ENCODE measurements around the gene KIAA1958. TPM values are rescaled to one million over a fixed set of nuclear protein-coding genes. Genes with fewer than 3 reads are reported as not detected.

Gene KIAA1958
- total and polyA plus RNA-seq, 2 experiments from 2014 or later = 9.4 to 41.7 TPM

DNA sequence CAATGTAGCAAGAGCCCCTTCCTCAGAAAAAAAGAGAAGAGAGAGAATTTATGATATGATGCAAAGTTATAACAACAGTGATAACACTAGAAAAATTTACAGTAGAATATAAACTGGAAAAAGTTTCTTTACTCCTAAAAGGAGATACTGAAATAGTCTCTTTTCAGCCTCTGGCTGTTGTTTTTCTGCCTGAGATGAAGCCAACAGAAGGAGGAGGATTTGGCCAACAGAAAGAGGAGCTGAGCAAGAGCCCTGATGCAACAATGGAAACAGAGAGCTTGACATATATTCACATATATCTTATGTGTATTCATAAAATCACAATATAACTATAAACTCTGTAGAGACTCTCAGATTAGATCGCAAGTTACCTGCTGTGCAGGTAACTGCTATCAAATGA, 122.2 kb downstream of the KIAA1958 start:
- H3K27ac Mint-ChIP-seq = no peak overlapping the region

More for the DNA sequence above, 122.2 kb downstream of the KIAA1958 start:
- Mint-ChIP-seq H3K9me3 (no peaks in the 10 kb centered on the region), H3K4me1 (peaks cover 9% of the 10 kb centered on the region), H3K27me3 (ENCODE audit: insufficient read depth, low read depth, poor library complexity) (peaks cover 2% of the 10 kb centered on the region), H3K4me3 (no peak overlapping the region), H3K36me3 (ENCODE audit: low read depth) (no peaks in the 10 kb centered on the region)
- TF ChIP-seq, protein P1, sequence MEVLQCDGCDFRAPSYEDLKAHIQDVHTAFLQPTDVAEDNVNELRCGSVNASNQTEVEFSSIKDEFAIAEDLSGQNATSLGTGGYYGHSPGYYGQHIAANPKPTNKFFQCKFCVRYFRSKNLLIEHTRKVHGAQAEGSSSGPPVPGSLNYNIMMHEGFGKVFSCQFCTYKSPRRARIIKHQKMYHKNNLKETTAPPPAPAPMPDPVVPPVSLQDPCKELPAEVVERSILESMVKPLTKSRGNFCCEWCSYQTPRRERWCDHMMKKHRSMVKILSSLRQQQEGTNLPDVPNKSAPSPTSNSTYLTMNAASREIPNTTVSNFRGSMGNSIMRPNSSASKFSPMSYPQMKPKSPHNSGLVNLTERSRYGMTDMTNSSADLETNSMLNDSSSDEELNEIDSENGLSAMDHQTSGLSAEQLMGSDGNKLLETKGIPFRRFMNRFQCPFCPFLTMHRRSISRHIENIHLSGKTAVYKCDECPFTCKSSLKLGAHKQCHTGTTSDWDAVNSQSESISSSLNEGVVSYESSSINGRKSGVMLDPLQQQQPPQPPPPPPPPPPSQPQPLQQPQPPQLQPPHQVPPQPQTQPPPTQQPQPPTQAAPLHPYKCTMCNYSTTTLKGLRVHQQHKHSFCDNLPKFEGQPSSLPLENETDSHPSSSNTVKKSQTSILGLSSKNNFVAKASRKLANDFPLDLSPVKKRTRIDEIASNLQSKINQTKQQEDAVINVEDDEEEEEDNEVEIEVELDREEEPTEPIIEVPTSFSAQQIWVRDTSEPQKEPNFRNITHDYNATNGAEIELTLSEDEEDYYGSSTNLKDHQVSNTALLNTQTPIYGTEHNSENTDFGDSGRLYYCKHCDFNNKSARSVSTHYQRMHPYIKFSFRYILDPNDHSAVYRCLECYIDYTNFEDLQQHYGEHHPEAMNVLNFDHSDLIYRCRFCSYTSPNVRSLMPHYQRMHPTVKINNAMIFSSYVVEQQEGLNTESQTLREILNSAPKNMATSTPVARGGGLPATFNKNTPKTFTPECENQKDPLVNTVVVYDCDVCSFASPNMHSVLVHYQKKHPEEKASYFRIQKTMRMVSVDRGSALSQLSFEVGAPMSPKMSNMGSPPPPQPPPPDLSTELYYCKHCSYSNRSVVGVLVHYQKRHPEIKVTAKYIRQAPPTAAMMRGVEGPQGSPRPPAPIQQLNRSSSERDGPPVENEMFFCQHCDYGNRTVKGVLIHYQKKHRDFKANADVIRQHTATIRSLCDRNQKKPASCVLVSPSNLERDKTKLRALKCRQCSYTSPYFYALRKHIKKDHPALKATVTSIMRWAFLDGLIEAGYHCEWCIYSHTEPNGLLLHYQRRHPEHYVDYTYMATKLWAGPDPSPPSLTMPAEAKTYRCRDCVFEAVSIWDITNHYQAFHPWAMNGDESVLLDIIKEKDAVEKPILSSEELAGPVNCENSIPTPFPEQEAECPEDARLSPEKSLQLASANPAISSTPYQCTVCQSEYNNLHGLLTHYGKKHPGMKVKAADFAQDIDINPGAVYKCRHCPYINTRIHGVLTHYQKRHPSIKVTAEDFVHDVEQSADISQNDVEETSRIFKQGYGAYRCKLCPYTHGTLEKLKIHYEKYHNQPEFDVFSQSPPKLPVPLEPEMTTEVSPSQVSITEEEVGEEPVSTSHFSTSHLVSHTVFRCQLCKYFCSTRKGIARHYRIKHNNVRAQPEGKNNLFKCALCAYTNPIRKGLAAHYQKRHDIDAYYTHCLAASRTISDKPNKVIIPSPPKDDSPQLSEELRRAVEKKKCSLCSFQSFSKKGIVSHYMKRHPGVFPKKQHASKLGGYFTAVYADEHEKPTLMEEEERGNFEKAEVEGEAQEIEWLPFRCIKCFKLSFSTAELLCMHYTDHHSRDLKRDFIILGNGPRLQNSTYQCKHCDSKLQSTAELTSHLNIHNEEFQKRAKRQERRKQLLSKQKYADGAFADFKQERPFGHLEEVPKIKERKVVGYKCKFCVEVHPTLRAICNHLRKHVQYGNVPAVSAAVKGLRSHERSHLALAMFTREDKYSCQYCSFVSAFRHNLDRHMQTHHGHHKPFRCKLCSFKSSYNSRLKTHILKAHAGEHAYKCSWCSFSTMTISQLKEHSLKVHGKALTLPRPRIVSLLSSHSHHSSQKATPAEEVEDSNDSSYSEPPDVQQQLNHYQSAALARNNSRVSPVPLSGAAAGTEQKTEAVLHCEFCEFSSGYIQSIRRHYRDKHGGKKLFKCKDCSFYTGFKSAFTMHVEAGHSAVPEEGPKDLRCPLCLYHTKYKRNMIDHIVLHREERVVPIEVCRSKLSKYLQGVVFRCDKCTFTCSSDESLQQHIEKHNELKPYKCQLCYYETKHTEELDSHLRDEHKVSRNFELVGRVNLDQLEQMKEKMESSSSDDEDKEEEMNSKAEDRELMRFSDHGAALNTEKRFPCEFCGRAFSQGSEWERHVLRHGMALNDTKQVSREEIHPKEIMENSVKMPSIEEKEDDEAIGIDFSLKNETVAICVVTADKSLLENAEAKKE (CRISPR knock-in tag; IDR thresholded peaks at IDR 0.05) = no peak
- TF ChIP-seq EZH2 (IDR thresholded peaks at IDR 0.05; ENCODE audit: low read depth, unreplicated experiment) (no peak), REST (IDR thresholded peaks at IDR 0.05; ENCODE audit: unreplicated experiment) (no peak), JUNB (IDR thresholded peaks at IDR 0.05; ENCODE audit: unreplicated experiment) (no peak), ZNF114 (CRISPR knock-in tag; IDR thresholded peaks at IDR 0.05) (no peak), ZNF331 (CRISPR knock-in tag; IDR thresholded peaks at IDR 0.05; ENCODE audit: low read depth) (no peak), STAT1 (IDR thresholded peaks at IDR 0.05; ENCODE audit: unreplicated experiment) (no peak), EZH2phosphoT487 (IDR thresholded peaks at IDR 0.05; ENCODE audit: unreplicated experiment) (no peak), NANOG (IDR thresholded peaks at IDR 0.05; ENCODE audit: borderline replicate concordance) (no peak), CREB1 (CRISPR knock-in tag; IDR thresholded peaks at IDR 0.05; ENCODE audit: low read depth) (no peak), POLR2AphosphoS5 (IDR thresholded peaks at IDR 0.05; ENCODE audit: low read depth) (no peak)
- TF ChIP-seq, protein P2, sequence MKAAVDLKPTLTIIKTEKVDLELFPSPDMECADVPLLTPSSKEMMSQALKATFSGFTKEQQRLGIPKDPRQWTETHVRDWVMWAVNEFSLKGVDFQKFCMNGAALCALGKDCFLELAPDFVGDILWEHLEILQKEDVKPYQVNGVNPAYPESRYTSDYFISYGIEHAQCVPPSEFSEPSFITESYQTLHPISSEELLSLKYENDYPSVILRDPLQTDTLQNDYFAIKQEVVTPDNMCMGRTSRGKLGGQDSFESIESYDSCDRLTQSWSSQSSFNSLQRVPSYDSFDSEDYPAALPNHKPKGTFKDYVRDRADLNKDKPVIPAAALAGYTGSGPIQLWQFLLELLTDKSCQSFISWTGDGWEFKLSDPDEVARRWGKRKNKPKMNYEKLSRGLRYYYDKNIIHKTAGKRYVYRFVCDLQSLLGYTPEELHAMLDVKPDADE (IDR thresholded peaks at IDR 0.05) = no peak
- TF ChIP-seq, protein P3, sequence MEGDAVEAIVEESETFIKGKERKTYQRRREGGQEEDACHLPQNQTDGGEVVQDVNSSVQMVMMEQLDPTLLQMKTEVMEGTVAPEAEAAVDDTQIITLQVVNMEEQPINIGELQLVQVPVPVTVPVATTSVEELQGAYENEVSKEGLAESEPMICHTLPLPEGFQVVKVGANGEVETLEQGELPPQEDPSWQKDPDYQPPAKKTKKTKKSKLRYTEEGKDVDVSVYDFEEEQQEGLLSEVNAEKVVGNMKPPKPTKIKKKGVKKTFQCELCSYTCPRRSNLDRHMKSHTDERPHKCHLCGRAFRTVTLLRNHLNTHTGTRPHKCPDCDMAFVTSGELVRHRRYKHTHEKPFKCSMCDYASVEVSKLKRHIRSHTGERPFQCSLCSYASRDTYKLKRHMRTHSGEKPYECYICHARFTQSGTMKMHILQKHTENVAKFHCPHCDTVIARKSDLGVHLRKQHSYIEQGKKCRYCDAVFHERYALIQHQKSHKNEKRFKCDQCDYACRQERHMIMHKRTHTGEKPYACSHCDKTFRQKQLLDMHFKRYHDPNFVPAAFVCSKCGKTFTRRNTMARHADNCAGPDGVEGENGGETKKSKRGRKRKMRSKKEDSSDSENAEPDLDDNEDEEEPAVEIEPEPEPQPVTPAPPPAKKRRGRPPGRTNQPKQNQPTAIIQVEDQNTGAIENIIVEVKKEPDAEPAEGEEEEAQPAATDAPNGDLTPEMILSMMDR (conservative IDR thresholded peaks at IDR 0.05; ENCODE audit: low read depth in 2 of 2) = no peak
- Histone ChIP-seq H3K4me3 (no peak overlapping the region), H3K4me2 (no peak overlapping the region), H3K27me3 (ENCODE audit: insufficient read depth) (no peaks in the 10 kb centered on the region), H3F3A (replicated peaks; ENCODE audit: low read depth) (no peaks in the 10 kb centered on the region), H3K4me1 (ENCODE audit: insufficient read depth) (no peaks in the 10 kb centered on the region), H3K36me3 (ENCODE audit: insufficient read depth) (no peaks in the 10 kb centered on the region), H3K9me2 (ENCODE audit: insufficient read depth) (no peaks in the 10 kb centered on the region), H3K27ac (ENCODE audit: low read depth) (no peak overlapping the region), H3K79me2 (replicated peaks; ENCODE audit: insufficient read depth) (peaks cover 10% of the 10 kb centered on the region; the same call in 1 of the 2 replicates), H4K20me1 (replicated peaks; ENCODE audit: insufficient read depth) (no peaks in the 10 kb centered on the region; the same call in 1 of the 2 replicates), H2AFZ (no peak overlapping the region)
- no peak for ATAC-seq
- no peak for DNase-seq (ENCODE audit: low spot score)
